ENCODE results near the gene UGT3A1. TPM values are rescaled to one million over a fixed set of nuclear protein-coding genes. Genes with fewer than 3 reads are reported as not detected.

UGT3A1 gene
- total and polyA plus RNA-seq, 10 of the 15 experiments (the other 5 are each of a cell fraction or from before 2014, with no cell fraction given): not detected

- intact Hi-C loops (cut with micrococcal nuclease; ENCODE audit: unreplicated experiment): no loop called here
- BruUV-seq (replicated peaks): no TSS peak
- no peaks in the 10 kb centered on the region for H3K27me3 ChIP-seq (replicated peaks in 1 of 2; ENCODE audit: control insufficient read depth in 2 of 2, insufficient read depth in 2 of 2, low read length in 1 of 2)
- ChIA-PET CTCF (interaction anchor here (1.0 to 2.7 kb wide), 9 partner anchors 9 to 131 kb away, joined by 3 to 10 read pairs (median 4); no protein-coding TSS in a partner anchor), POLR2A (interaction anchor here (1.1 to 1.3 kb wide), 3 partner anchors 8 to 55 kb away, joined by 3 to 5 read pairs (median 5); no protein-coding TSS in a partner anchor), SMC1A (ENCODE audit: uncharacterized antibody, unreplicated experiment) (interaction anchor here (0.8 to 13.7 kb wide), 9 partner anchors 10 to 130 kb away, joined by 3 to 238 read pairs (median 7); partner anchors contain the start of gene IL7R), RAD21 (ENCODE audit: unreplicated experiment) (interaction anchor here (0.8 to 1.4 kb wide), 4 partner anchors 10 to 56 kb away, joined by 3 to 5 read pairs (median 4); no protein-coding TSS in a partner anchor)
- peaks cover 14% of the 10 kb centered on the region for H3K4me1 ChIP-seq (ENCODE audit: control insufficient read depth, insufficient read depth, low read length)
- H3K79me2 ChIP-seq (ENCODE audit: control insufficient read depth, insufficient read depth, low read length): no peaks in the 10 kb centered on the region
- WGBS (ENCODE audit: insufficient coverage, insufficient replicate concordance, low lambda C conversion rate, missing lambda C conversion rate): 0% methylated on average over 1 of the region's 1 CpG
- H4K20me1 ChIP-seq (ENCODE audit: control insufficient read depth, insufficient read depth): no peaks in the 10 kb centered on the region
- in situ Hi-C loops (cut with MboI): no loop called here
- H3K36me3 ChIP-seq (ENCODE audit: control insufficient read depth in 2 of 2, insufficient read depth in 2 of 2, low read length in 1 of 2): no peaks in the 10 kb centered on the region
- peaks cover 4% of the 10 kb centered on the region; the same call in 1 of the 3 replicates for H3K9me3 ChIP-seq (replicated peaks; ENCODE audit: control insufficient read depth, insufficient read depth, low read length)
- no peak overlapping the region for H2AFZ ChIP-seq (ENCODE audit: control insufficient read depth, low read depth, low read length)
- ATAC-seq: no peak
- no peak overlapping the region for H3K27ac ChIP-seq (ENCODE audit: control insufficient read depth, insufficient read depth)
- H3K4me3 ChIP-seq: no peak overlapping the region
- H3K9ac ChIP-seq (ENCODE audit: control insufficient read depth, insufficient read depth, low read length): no peak overlapping the region
- DNase-seq (ENCODE audit: low read depth, low spot score): no peak
- H3K4me2 ChIP-seq (ENCODE audit: control insufficient read depth, insufficient read depth): no peak overlapping the region
- FAIRE-seq: no peak
- TF ChIP-seq ZBTB11 (CRISPR knock-in tag; IDR thresholded peaks at IDR 0.05) (no peak), NFXL1 (IDR thresholded peaks at IDR 0.05; ENCODE audit: borderline replicate concordance) (no peak), USF1 (IDR thresholded peaks at IDR 0.05; ENCODE audit: borderline replicate concordance, extremely low read length, insufficient read depth, low read depth, low read length) (no peak), REST (IDR thresholded peaks at IDR 0.05; ENCODE audit: low read depth, low read length) (no peak), RBBP5 (conservative IDR thresholded peaks at IDR 0.05) (no peak), GATAD2B (conservative IDR thresholded peaks at IDR 0.05; ENCODE audit: low read depth) (no peak), SMAD5 (IDR thresholded peaks at IDR 0.05; ENCODE audit: low read depth) (no peak), TARDBP (IDR thresholded peaks at IDR 0.05; ENCODE audit: borderline replicate concordance) (no peak), BHLHE40 (IDR thresholded peaks at IDR 0.05; ENCODE audit: borderline replicate concordance in 1 of 2, low read depth in 2 of 2, low read length in 1 of 2) (no peak), PML (IDR thresholded peaks at IDR 0.05; ENCODE audit: low read length) (no peak), EZH2 (IDR thresholded peaks at IDR 0.05; ENCODE audit: borderline replicate concordance, control insufficient read depth, low read depth, low read length) (no peak)
Measured at GRCh38 chr5:35908228-35908627, 83.0 kb downstream of the UGT3A1 start.
